Measurements from ENCODE around the gene ARHGAP40. TPM values are rescaled to one million over a fixed set of nuclear protein-coding genes. Genes with fewer than 3 reads are reported as not detected.

The ARHGAP40 gene
- total and polyA plus RNA-seq, 2 of the 8 experiments (the other 6 are each of a cell fraction or from before 2014, with no cell fraction given): 0.74 to 1.4 TPM

DNA sequence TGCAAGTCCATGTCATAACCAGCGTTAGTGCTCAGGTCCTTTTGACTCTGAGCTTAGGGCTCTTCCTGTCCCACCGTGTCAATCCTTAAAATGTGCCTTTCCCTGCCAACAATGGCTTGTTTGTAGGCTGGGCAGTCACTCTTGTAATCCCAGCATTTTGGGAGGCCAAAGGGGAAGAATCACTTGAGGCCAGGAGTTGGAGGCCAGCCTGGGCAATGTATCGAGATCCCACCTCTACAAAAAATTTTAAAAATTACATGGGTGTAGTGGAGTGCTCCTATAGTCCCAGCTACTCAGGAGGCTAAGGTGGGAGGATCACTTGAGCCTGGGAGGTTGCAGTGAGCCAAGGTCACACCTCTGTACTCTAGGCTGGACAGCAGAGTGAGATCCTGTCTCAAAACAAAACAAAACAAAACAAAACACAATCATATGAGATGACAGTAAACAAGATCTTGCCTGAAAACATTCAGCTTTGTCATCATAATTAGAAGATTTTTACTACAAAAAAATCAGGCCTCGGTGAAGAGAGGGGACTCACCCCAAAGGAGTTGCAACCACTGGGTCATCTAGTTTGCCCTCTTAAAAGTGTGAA is 70.2 kb downstream of the ARHGAP40 start:
- no peak overlapping the region for H2BK5ac ChIP-seq (ENCODE audit: low read depth, low read length)
- H2BK120ac ChIP-seq (replicated peaks; ENCODE audit: low read depth, low read length): no peak overlapping the region
- H2AFZ ChIP-seq (ENCODE audit: low read length): no peak overlapping the region
- H3K14ac ChIP-seq (ENCODE audit: insufficient read length): no peak overlapping the region
- no peak overlapping the region for H4K8ac ChIP-seq (ENCODE audit: extremely low read depth, insufficient read depth, low read length)
- no peaks in the 10 kb centered on the region for H3K79me2 ChIP-seq (ENCODE audit: control insufficient read depth in 1 of 2, insufficient read depth in 2 of 2, low read length in 2 of 2)
- FAIRE-seq (no peak), DNase-seq (ENCODE audit: low read depth in 1 of 2, low spot score in 2 of 2) (no peak)
- WGBS, 2 experiments (ENCODE audit: extremely low coverage in 1 of 2, insufficient coverage in 1 of 2, insufficient read length in 1 of 2, insufficient replicate concordance in 2 of 2, low coverage in 1 of 2, low lambda C conversion rate in 2 of 2, missing lambda C conversion rate in 1 of 2): 67% methylated on average over 4 of the region's 4 CpGs; no CpG with 5 or more reads in 1 of the 2 experiments
- H3K4me3 ChIP-seq (ENCODE audit: extremely low read depth in 1 of 4, insufficient read depth in 2 of 4, low read depth in 3 of 4, low read length in 4 of 4): no peak overlapping the region
- H3K9ac ChIP-seq (replicated peaks in 1 of 4; ENCODE audit: extremely low read depth in 1 of 4, low read depth in 3 of 4, low read length in 3 of 4): no peak overlapping the region
- no peaks in the 10 kb centered on the region for H3K36me3 ChIP-seq (ENCODE audit: control insufficient read depth in 2 of 4, insufficient read depth in 4 of 4, low read length in 3 of 4)
- no peak overlapping the region for H4K5ac ChIP-seq (ENCODE audit: insufficient read length, low read depth, low read length)
- TF ChIP-seq KDM1A (IDR thresholded peaks at IDR 0.05; ENCODE audit: borderline replicate concordance, low read length) (no peak), EP300 (IDR thresholded peaks at IDR 0.05; ENCODE audit: borderline replicate concordance in 1 of 2, low read depth in 2 of 2, low read length in 2 of 2) (no peak), PHF8 (conservative IDR thresholded peaks at IDR 0.05; ENCODE audit: low read depth, low read length) (no peak), HDAC2 (IDR thresholded peaks at IDR 0.05; ENCODE audit: borderline replicate concordance in 1 of 2, low read depth in 2 of 2, low read length in 2 of 2) (no peak), JUN (IDR thresholded peaks at IDR 0.05; ENCODE audit: low read depth, low read length) (no peak), CHD1 (IDR thresholded peaks at IDR 0.05; ENCODE audit: low read depth, low read length) (no peak)
- ChIA-PET POLR2A (ENCODE audit: partially characterized antibody) (no interaction called here), CTCF (ENCODE audit: partially characterized antibody) (interaction anchor here (0.9 to 7.7 kb wide), 7 partner anchors 13 to 54 kb away, joined by 3 to 80 read pairs (median 6); no protein-coding TSS in a partner anchor)
- peak overlapping the region; percentile 32; the same call in 1 of the 2 replicates for H2BK12ac ChIP-seq (ENCODE audit: low read depth, low read length)
- no peak overlapping the region for H3K23ac ChIP-seq (ENCODE audit: insufficient read length)
- no peak overlapping the region for H3K56ac ChIP-seq (replicated peaks; ENCODE audit: insufficient read length, low read depth, low read length)
- H2AK5ac ChIP-seq (ENCODE audit: low read depth, low read length): no peak overlapping the region
- H3K4ac ChIP-seq (replicated peaks; ENCODE audit: insufficient read length, low read depth, low read length): no peak overlapping the region
- peak overlapping the region; percentile 34 to 40; a peak in 3 of 4 replicates for H3K4me2 ChIP-seq (ENCODE audit: insufficient read depth in 1 of 2, low read depth in 2 of 2, low read length in 2 of 2)
- 0 out of 2 replicates have a peak overlapping the region, but pooled peaks have one; percentile 19 for H2BK15ac ChIP-seq (ENCODE audit: low read length)
- no peaks in the 10 kb centered on the region for H3K79me1 ChIP-seq (ENCODE audit: low read depth, low read length)
- no peak overlapping the region for H3K18ac ChIP-seq (ENCODE audit: extremely low read depth, low read length)
- H3K9me3 ChIP-seq (ENCODE audit: insufficient read depth in 2 of 2, low read depth in 1 of 2, low read length in 1 of 2): no peaks in the 10 kb centered on the region
- H3K27ac ChIP-seq (ENCODE audit: low read depth, low read length): no peak overlapping the region
- peaks cover 6% of the 10 kb centered on the region for H3K23me2 ChIP-seq (ENCODE audit: low read depth, low read length)
- no peak overlapping the region; the same call in 1 of the 2 replicates for H2BK20ac ChIP-seq (ENCODE audit: low read length)
- H4K91ac ChIP-seq (replicated peaks; ENCODE audit: insufficient read length, low read length): no peak overlapping the region
- no peaks in the 10 kb centered on the region for H4K20me1 ChIP-seq (replicated peaks in 1 of 2; ENCODE audit: control insufficient read depth in 1 of 2, insufficient read depth in 2 of 2, low read length in 2 of 2)
- H3K27me3 ChIP-seq (replicated peaks in 1 of 4; ENCODE audit: control insufficient read depth in 3 of 4, extremely low read depth in 1 of 4, insufficient read depth in 3 of 4, low read length in 3 of 4): peaks cover 3 to 33% (median 16%) of the 10 kb centered on the region in 4 experiments
- peaks cover 2 to 17% (median 10%) of the 10 kb centered on the region in 4 experiments; a peak in 5 of 7 replicates for H3K4me1 ChIP-seq (replicated peaks in 1 of 4; ENCODE audit: control insufficient read depth in 3 of 4, insufficient read depth in 4 of 4, low read length in 3 of 4)

All from H1 (cell line).